ENCODE measurements around the gene BAHCC1.

DNA sequence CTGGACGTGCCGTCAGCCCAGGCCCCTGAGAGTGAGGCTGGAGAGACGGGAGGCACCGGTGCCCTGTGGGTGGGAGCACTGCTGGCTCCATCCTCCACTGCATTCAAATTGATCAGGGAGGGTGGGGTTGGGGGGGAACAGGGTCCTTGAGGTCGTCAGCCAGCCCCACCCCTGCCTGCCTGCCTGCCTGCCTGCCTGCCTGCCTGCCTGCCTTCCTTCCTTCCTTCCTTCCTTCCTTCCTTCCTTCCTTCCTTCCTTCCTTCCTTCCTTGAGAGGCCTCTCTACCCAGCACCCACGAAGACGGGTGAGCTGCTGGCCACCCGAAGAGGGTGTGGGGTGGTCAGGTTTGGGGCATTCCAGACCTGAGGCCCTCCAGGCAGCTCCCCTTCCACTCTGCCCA, 16.0 kb downstream of the BAHCC1 start:
- TF ChIP-seq, protein P1, sequence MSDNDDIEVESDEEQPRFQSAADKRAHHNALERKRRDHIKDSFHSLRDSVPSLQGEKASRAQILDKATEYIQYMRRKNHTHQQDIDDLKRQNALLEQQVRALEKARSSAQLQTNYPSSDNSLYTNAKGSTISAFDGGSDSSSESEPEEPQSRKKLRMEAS (IDR thresholded peaks at IDR 0.05): no peak
- TF ChIP-seq TAF1 (IDR thresholded peaks at IDR 0.05; ENCODE audit: low read depth) (no peak), FOXM1 (IDR thresholded peaks at IDR 0.05; ENCODE audit: borderline replicate concordance, low read depth) (no peak), REST (IDR thresholded peaks at IDR 0.05; ENCODE audit: low read depth) (no peak), EP300 (IDR thresholded peaks at IDR 0.05; ENCODE audit: borderline replicate concordance) (no peak), YY1 (IDR thresholded peaks at IDR 0.05; ENCODE audit: low read depth) (no peak), TCF12 (IDR thresholded peaks at IDR 0.05; ENCODE audit: low read depth) (no peak), CEBPB (IDR thresholded peaks at IDR 0.05) (no peak), EGR1 (IDR thresholded peaks at IDR 0.05) (no peak), CREB1 (IDR thresholded peaks at IDR 0.05; ENCODE audit: low read depth) (no peak), ZBTB7A (IDR thresholded peaks at IDR 0.05; ENCODE audit: low read depth) (no peak), TEAD4 (IDR thresholded peaks at IDR 0.05) (no peak)
- TF ChIP-seq, protein P2, sequence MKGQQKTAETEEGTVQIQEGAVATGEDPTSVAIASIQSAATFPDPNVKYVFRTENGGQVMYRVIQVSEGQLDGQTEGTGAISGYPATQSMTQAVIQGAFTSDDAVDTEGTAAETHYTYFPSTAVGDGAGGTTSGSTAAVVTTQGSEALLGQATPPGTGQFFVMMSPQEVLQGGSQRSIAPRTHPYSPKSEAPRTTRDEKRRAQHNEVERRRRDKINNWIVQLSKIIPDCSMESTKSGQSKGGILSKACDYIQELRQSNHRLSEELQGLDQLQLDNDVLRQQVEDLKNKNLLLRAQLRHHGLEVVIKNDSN (IDR thresholded peaks at IDR 0.05): no peak
